HG02973 (cell line): ENCODE measurements around the gene C6orf132.

Source experiments
- ATAC-seq: cut with Tn5 transposase; IDR thresholded peaks from one replicate; pipeline ENCODE4 v1.9.1; 2021; ENCODE audit warnings: moderate library complexity; ENCODE audit not compliant: unreplicated experiment

Gene C6orf132

GRCh38 chr6:42137194-42137753, 5.1 kb downstream of the C6orf132 start:
- ATAC-seq, result no peak

GRCh38 chr6:42136508-42137193, 5.8 kb downstream of the C6orf132 start:
- ATAC-seq, result no peak

- no peak for ATAC-seq
These were observed 6.7 kb downstream of the C6orf132 start for GRCh38 chr6:42135722-42136121.

- no peak for ATAC-seq
These were observed 7.3 kb downstream of the C6orf132 start for GRCh38 chr6:42135161-42135560.

- ATAC-seq, result no peak
These were observed 8.5 kb downstream of the C6orf132 start for GRCh38 chr6:42133926-42134325.

GRCh38 chr6:42131531-42131930, 10.9 kb downstream of the C6orf132 start:
- ATAC-seq, result no peak

GRCh38 chr6:42129360-42129676, 13.1 kb downstream of the C6orf132 start:
- no peak for ATAC-seq

- ATAC-seq, result no peak
These were observed 13.7 kb downstream of the C6orf132 start for GRCh38 chr6:42128460-42129359.

GRCh38 chr6:42125663-42126062, 16.8 kb downstream of the C6orf132 start:
- ATAC-seq, result no peak

GRCh38 chr6:42125231-42125630, 17.2 kb downstream of the C6orf132 start:
- ATAC-seq, result no peak

- no peak for ATAC-seq
These were observed 18.1 kb downstream of the C6orf132 start for GRCh38 chr6:42124223-42124836.

GRCh38 chr6:42123379-42124103, 18.9 kb downstream of the C6orf132 start:
- ATAC-seq, result no peak

- no peak for ATAC-seq
These were observed 21.2 kb downstream of the C6orf132 start for GRCh38 chr6:42120895-42121865.

- ATAC-seq, result no peak
These were observed 24.0 kb downstream of the C6orf132 start for GRCh38 chr6:42118162-42119001.

- no peak for ATAC-seq
These were observed 24.6 kb downstream of the C6orf132 start for GRCh38 chr6:42117843-42118161.

- no peak for ATAC-seq
These were observed 28.3 kb downstream of the C6orf132 start for GRCh38 chr6:42113936-42114636.

- no peak for ATAC-seq
These were observed 30.1 kb downstream of the C6orf132 start for GRCh38 chr6:42112351-42112750.

GRCh38 chr6:42110683-42111082, 31.7 kb downstream of the C6orf132 start:
- ATAC-seq, result no peak
